GM19351 (cell line): ENCODE data around the gene HILPDA.
"Not testable (repeated sequence)": the region's sequence is repeated elsewhere in the genome, so short reads cannot be mapped to it uniquely, and the experiment has no call there.

Source experiments
- ATAC-seq: cut with Tn5 transposase; IDR thresholded peaks from one replicate; pipeline ENCODE4 v1.9.1; 2021; ENCODE audit warnings: mild to moderate bottlenecking, moderate library complexity; ENCODE audit not compliant: unreplicated experiment

The HILPDA gene

GRCh38 chr7:128459394-128459878, 3.8 kb downstream of the HILPDA start:
- peak; percentile 50 for ATAC-seq

- ATAC-seq, result no peak
These were observed 6.8 kb downstream of the HILPDA start for GRCh38 chr7:128462460-128462859.

GRCh38 chr7:128463345-128463744, 7.7 kb downstream of the HILPDA start:
- not testable (repeated sequence) for ATAC-seq

GRCh38 chr7:128463933-128464332, 8.3 kb downstream of the HILPDA start:
- ATAC-seq, result not testable (repeated sequence)

GRCh38 chr7:128466871-128467270, 11.2 kb downstream of the HILPDA start:
- ATAC-seq, result not testable (repeated sequence)

GRCh38 chr7:128476402-128477335, 21.0 kb downstream of the HILPDA start, which contains the start of gene METTL2B:
Gene METTL2B, plus strand, starts transcription at chr7:128476748. Its CDS starts 18 bp downstream, at chr7:128476766.
- peak; percentile 93 for ATAC-seq

GRCh38 chr7:128477336-128477690, 21.6 kb downstream of the HILPDA start:
- ATAC-seq, result peak; percentile 6

- ATAC-seq, result not testable (repeated sequence)
These were observed 23.4 kb downstream of the HILPDA start for GRCh38 chr7:128479082-128479481.

GRCh38 chr7:128488134-128488533, 32.5 kb downstream of the HILPDA start:
- ATAC-seq, result not testable (repeated sequence)

- no peak for ATAC-seq
These were observed 41.7 kb downstream of the HILPDA start for GRCh38 chr7:128497405-128497804.

GRCh38 chr7:128505416-128505815, 49.7 kb downstream of the HILPDA start:
- not testable (repeated sequence) for ATAC-seq

- ATAC-seq, result peak; percentile 62
These were observed 51.1 kb downstream of the HILPDA start for GRCh38 chr7:128506819-128507218.

GRCh38 chr7:128507321-128507993, 51.8 kb downstream of the HILPDA start:
- peak; percentile 51 for ATAC-seq
